T-helper 22 cell (primary cell): Measurements from ENCODE around the gene CDC42SE1.

Experiments used
- DNase-seq: peaks from one replicate; pipeline ENCODE4 v3.0.0-alpha.2; 2020; ENCODE audit warnings: low read depth

CDC42SE1 gene

DNA sequence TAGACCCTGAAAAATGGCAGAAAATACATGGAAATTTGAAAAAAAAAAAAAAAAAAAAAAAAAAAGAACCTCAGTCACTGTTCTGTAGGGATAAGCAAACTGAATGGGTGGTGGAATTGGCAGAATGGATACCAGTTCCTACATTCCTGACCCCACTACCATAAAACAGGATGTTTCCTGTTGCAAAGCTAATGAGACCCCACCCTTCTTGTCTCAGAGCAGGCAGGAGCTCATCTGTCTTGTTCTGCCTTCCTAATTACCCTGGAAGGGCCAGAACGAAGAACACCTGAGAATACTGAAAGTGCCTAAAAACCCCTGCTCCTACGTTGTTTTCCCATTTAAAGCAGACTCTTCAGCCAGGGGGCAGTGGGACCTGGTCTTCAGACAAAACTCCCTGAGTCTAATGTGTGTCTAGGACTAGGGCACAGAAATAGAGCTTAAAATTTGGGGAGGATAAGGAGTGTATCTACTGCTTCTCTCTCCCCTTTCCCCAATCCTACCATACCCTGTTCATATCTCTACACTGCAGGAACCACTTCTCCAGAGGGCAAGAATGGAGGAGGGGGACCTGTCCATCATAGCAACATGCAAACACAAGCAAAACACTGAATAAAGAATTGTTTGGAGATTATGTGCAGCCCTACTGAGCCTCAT is 7.9 kb downstream of the CDC42SE1 start:
- no peak for DNase-seq

DNA sequence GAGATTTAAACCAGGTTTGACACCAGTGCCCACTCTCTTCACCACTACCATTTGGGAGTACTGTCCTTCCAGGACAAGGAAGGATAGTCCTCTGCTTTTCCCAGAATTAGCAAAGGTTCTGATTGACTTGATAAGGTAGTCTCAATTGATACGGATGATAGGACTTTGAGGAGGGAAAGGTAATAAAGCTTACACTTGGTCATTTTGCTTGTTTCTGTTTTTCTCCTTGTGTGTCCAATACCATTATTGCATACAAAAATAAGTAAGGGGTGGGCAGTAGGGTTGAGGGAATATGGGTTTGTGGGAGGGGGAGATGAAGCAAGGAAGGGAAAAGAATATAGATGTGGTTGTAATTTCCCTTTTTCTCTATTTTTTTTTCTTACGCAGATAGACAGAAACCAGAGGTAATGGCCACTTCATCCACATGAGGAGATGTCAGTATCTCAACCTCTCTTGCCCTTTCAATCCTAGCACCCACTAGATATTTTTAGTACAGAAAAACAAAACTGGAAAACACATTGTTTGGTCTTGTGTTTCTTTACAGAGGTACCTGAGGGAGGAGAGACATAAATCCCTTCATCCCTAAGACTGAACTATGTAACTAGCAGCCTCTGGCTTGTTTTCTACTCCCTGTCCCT is 9.3 kb downstream of the CDC42SE1 start:
- no peak for DNase-seq

- DNase-seq, result no peak
Measured at GRCh38 chr1:151049458-151049857, 10.0 kb downstream of the CDC42SE1 start.

DNA sequence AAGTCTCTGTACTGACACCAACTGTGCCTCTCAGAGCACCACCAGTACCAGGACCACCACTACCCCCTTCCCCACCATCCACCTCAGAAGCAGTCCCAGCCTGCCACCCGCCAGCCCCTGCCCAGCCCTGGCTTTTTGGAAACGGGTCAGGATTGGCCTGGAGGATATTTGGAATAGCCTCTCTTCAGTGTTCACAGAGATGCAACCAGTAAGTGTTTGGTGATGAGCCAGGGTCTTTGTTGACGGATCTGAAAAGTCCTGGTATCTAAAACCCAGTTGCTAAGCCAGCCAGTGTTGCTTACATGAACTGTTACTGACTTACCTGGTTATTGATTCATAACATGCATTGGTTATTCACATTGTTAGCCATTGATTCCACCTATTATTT is 10.8 kb downstream of the CDC42SE1 start:
- no peak for DNase-seq

DNA sequence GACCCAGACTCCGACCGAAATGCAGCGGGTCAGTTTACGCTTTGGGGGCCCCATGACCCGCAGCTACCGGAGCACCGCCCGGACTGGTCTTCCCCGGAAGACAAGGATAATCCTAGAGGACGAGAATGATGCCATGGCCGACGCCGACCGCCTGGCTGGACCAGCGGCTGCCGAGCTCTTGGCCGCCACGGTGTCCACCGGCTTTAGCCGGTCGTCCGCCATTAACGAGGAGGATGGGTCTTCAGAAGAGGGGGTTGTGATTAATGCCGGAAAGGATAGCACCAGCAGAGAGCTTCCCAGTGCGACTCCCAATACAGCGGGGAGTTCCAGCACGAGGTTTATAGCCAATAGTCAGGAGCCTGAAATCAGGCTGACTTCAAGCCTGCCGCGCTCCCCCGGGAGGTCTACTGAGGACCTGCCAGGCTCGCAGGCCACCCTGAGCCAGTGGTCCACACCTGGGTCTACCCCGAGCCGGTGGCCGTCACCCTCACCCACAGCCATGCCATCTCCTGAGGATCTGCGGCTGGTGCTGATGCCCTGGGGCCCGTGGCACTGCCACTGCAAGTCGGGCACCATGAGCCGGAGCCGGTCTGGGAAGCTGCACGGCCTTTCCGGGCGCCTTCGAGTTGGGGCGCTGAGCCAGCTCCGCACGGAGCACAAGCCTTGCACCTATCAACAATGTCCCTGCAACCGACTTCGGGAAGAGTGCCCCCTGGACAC is 11.3 kb downstream of the CDC42SE1 start:
- peak; percentile 26 for DNase-seq

DNA sequence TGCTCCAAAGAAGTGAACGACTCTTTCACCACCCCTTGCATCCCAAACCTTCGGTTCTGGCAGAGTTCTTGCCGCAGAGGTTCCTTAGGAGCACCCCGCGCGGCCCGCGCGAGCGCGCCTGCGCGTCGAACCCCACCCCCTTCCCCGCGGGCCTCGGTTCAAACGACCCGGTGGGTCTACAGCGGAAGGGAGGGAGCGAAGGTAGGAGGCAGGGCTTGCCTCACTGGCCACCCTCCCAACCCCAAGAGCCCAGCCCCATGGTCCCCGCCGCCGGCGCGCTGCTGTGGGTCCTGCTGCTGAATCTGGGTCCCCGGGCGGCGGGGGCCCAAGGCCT is 11.9 kb downstream of the CDC42SE1 start, which contains the start of gene C1orf56:
Gene C1orf56, plus strand, starts transcription at position 161 of the 334 bp plus-strand sequence. Its CDS starts 97 bp downstream, at position 258.
- peak; percentile 43 for DNase-seq

GRCh38 chr1:151043163-151043562 is 16.3 kb downstream of the CDC42SE1 start:
- no peak for DNase-seq

DNA sequence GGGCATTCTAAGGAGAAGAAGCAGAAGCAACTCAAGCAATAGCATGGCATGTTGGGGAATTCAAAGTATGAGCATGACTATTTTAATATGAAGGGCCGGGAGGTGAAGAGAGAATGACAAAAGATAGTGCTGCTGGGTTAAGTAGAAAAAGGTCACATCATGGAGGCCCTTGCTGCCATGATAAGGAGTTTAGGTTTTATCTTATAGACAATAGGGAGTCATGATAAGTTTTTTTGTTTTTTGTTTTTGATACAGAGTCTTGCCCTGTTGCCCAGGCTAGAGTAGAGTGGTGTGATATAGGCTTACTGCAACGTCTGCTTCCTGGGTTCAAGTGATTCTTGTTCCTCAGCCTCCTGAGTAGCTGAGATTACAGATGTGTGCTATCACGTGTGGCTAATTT is 19.9 kb downstream of the CDC42SE1 start:
- no peak for DNase-seq

GRCh38 chr1:151037032-151037431 is 22.4 kb downstream of the CDC42SE1 start:
- DNase-seq, result no peak

- no peak for DNase-seq
Measured at GRCh38 chr1:151036356-151036755, 23.1 kb downstream of the CDC42SE1 start, which contains the start of gene BNIPL. Gene BNIPL, plus strand, starts transcription at chr1:151036586. Its CDS starts 140 bp downstream, at chr1:151036726.

DNA sequence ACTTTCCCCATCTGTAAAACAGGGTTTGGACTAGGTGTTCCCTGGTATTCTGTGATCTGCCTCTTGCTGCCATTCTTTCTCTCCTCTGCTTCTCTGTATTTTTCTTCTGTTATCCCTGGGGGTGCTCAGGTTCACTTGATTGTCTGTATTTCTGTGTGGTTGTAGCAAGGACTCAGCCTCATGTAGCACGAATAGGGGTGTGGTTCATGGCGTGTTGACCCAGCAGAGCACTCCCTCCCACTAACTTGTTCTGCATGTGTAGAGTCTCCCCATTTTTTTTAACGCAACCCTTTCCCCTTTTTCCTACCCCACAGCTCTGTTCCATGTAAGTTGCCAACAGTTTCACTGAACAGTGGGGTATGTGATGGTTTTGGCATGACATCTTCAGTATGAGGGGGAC is 24.3 kb downstream of the CDC42SE1 start:
- DNase-seq, result no peak

DNA sequence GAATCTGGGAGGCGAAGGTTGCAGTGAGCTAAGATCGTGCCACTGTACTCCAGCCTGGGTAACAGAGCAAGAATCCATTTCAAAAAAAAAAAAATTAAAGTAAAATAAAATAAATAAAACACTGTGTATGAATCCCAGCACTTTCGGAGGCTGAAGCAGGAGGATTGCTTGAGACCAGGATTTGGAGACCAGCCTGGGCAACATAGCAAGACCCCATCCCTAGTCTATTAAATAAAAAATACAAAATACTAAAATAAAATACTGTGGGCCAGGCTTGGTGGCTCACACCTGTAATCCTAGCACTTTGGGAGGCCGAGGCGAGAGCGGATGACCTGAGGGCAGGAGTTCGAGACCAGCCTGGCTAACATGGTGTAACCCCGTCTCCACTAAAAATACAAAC is 27.3 kb downstream of the CDC42SE1 start:
- no peak for DNase-seq

- DNase-seq, result no peak
Measured at GRCh38 chr1:151026460-151026859, 33.0 kb downstream of the CDC42SE1 start.

GRCh38 chr1:151024540-151025146 is 34.8 kb downstream of the CDC42SE1 start:
- peak; percentile 63 for DNase-seq

GRCh38 chr1:151013518-151013917 is 45.9 kb downstream of the CDC42SE1 start:
- no peak for DNase-seq

- no peak for DNase-seq
Measured at GRCh38 chr1:151012684-151013471, 46.5 kb downstream of the CDC42SE1 start.

DNA sequence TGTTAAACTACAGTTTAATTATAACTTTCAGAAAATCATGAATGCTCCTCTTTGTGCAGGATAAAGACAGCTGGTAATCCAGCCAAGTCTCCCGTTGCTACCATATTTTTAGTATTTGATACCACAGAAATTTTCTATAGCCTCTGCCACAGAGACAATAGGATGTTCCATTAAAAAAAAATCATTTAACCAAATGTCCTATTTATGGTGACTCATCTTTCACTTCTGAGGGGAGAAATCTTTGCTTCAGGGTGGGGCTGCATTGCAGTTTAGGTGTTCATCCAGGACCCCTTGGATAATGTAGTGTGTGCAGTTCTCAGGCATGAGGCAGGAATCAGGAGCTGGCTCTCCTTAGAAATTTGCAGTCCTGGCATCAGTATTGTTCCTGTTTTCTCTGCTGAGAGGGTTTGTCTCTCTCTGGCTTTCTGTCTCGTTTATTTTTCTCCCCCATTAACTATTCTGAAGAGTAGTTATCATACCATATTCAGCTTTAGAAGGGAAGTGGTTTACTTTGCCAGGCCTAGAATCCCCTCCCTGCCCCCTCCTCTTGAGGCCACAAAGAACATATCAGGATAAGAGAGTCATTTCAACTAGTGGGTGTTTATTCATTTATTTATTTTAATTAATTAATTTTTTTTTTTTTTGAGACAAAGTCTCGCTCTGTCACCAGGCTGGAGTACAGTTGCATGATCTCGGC is 48.1 kb downstream of the CDC42SE1 start:
- no peak for DNase-seq

DNA sequence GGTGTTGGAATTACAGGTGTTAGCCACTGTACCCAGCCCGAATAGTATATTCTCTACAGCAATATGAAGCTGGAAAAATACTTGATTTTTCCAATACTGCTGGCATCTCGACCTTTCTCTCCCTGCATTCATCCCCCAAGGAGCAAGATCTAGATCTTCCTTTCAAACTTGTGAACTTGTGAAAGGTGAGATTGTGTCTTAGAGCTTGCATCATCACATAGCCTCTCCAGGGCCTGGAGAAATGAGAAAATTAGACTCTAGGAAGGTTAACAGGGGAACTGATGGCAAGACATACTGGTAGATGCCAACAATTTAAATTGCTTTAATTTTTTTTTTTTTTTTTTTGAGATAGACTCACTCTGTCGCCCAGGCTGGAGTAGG is 49.1 kb downstream of the CDC42SE1 start:
- no peak for DNase-seq

DNA sequence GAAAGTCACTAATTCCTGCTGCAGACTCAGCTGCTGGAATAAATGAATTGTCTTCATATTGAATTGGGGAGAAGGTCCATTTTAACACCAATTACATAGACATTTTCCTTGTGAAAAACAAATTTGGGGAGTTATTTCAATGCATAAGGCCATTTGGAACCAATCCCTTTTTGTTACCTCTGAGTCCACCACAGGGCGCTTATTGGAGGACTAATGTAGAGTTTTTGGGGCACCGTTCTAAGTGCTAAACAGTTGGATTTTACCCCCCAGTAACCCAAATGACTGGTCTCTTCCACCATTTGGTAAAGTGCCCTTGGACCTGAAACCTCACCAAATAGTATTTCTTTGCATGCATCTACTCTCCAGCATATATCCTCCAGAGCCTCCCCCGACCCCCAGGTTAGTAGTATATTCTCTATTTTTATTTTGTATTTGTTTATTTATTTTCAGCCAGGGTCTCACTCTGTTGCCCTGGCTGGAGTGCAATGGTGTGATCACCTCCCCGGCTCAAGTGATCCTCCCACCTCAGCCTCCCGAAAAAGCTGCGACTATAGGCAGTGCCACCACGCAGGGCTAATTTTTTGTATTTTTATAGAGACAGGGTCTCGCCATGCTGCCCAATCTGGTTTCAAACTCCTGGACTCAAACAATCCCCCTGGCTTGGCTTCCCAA is 49.6 kb downstream of the CDC42SE1 start:
- DNase-seq, result no peak

GRCh38 chr1:151009206-151009587 is 50.2 kb downstream of the CDC42SE1 start:
- no peak for DNase-seq
